HEK293 (cell line): ENCODE data around the gene NAALADL2.

Experiments used
- ATF2 ChIP-seq: fragments of 450-650 bp; formaldehyde crosslinking; IDR thresholded peaks from 2 replicates; pipeline ENCODE4 v1.5.1; 2016; ENCODE audit warnings: missing biosample characterization, missing genetic modification characterization, low read depth
- REPIN1 ChIP-seq: fragments of 450-650 bp; formaldehyde crosslinking; IDR thresholded peaks from 2 replicates; pipeline ENCODE4 v1.5.1; 2017; ENCODE audit warnings: missing biosample characterization, missing genetic modification characterization, low read depth
- TCF7L2 ChIP-seq: IDR thresholded peaks from 2 replicates; pipeline ENCODE4 v1.6.1; 2011; ENCODE audit warnings: low read depth, mild to moderate bottlenecking, inconsistent platforms, low read length, moderate library complexity, borderline replicate concordance
- ZBTB48 ChIP-seq: fragments of 450-650 bp; formaldehyde crosslinking; IDR thresholded peaks from 2 replicates; pipeline ENCODE4 v1.5.1; 2016; ENCODE audit warnings: missing biosample characterization, missing genetic modification characterization
- ZNF138 ChIP-seq: fragments of 450-650 bp; formaldehyde crosslinking; IDR thresholded peaks from 2 replicates; pipeline ENCODE4 v1.5.1; 2016; ENCODE audit warnings: missing biosample characterization, missing genetic modification characterization, borderline replicate concordance
- ZNF248 ChIP-seq: fragments of 450-650 bp; formaldehyde crosslinking; IDR thresholded peaks from 2 replicates; pipeline ENCODE4 v1.5.1; 2017; ENCODE audit warnings: missing biosample characterization, missing genetic modification characterization
- ZNF423 ChIP-seq: fragments of 450-650 bp; formaldehyde crosslinking; IDR thresholded peaks from 2 replicates; pipeline ENCODE4 v1.5.1; 2016; ENCODE audit warnings: missing biosample characterization, missing genetic modification characterization
- TF ChIP-seq, protein P1 (sequence below): fragments of 450-650 bp; formaldehyde crosslinking; IDR thresholded peaks from 2 replicates; pipeline ENCODE4 v1.5.1; 2016; ENCODE audit warnings: missing biosample characterization, missing genetic modification characterization
- TF ChIP-seq, protein P2 (sequence below): fragments of 450-650 bp; formaldehyde crosslinking; IDR thresholded peaks from 2 replicates; pipeline ENCODE4 v1.5.1; 2016; ENCODE audit warnings: missing biosample characterization, missing genetic modification characterization
- TF ChIP-seq, protein P3 (sequence below): fragments of 450-650 bp; formaldehyde crosslinking; IDR thresholded peaks from 2 replicates; pipeline ENCODE4 v1.5.1; 2016; ENCODE audit warnings: missing biosample characterization, missing genetic modification characterization
- TF ChIP-seq, protein P4 (sequence below): fragments of 450-650 bp; formaldehyde crosslinking; IDR thresholded peaks from 2 replicates; pipeline ENCODE4 v1.5.1; 2016; ENCODE audit warnings: missing biosample characterization, missing genetic modification characterization

DNA sequence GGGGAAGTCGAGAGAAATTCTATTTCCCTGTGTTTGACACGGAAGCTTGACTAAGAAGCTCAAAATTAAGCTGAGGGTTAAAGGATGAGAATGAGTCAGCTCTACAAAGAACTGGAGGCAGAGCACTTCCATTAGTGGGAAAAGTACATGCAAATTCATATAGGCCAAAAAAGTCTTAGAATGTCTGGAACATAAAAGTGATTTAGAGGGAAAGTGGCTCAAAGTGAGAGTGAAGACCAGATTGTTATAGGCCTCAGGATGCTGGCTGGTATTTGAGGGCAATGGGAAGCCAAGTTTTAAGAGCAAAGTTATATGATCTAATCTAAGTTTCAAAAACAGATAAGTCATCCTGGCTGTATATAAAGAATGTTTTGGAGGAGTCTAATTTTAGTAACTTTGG, 857.3 kb downstream of the NAALADL2 start:
- TF ChIP-seq ZNF248 (tag by site-specific recombination) = no peak
- TF ChIP-seq, protein P1, sequence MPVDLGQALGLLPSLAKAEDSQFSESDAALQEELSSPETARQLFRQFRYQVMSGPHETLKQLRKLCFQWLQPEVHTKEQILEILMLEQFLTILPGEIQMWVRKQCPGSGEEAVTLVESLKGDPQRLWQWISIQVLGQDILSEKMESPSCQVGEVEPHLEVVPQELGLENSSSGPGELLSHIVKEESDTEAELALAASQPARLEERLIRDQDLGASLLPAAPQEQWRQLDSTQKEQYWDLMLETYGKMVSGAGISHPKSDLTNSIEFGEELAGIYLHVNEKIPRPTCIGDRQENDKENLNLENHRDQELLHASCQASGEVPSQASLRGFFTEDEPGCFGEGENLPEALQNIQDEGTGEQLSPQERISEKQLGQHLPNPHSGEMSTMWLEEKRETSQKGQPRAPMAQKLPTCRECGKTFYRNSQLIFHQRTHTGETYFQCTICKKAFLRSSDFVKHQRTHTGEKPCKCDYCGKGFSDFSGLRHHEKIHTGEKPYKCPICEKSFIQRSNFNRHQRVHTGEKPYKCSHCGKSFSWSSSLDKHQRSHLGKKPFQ = no peak
- TF ChIP-seq ZNF138 (tag by site-specific recombination) = no peak
- TF ChIP-seq, protein P2, sequence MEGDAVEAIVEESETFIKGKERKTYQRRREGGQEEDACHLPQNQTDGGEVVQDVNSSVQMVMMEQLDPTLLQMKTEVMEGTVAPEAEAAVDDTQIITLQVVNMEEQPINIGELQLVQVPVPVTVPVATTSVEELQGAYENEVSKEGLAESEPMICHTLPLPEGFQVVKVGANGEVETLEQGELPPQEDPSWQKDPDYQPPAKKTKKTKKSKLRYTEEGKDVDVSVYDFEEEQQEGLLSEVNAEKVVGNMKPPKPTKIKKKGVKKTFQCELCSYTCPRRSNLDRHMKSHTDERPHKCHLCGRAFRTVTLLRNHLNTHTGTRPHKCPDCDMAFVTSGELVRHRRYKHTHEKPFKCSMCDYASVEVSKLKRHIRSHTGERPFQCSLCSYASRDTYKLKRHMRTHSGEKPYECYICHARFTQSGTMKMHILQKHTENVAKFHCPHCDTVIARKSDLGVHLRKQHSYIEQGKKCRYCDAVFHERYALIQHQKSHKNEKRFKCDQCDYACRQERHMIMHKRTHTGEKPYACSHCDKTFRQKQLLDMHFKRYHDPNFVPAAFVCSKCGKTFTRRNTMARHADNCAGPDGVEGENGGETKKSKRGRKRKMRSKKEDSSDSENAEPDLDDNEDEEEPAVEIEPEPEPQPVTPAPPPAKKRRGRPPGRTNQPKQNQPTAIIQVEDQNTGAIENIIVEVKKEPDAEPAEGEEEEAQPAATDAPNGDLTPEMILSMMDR = no peak
- no peak for TF ChIP-seq ZBTB48 (tag by site-specific recombination)
- TF ChIP-seq, protein P3, sequence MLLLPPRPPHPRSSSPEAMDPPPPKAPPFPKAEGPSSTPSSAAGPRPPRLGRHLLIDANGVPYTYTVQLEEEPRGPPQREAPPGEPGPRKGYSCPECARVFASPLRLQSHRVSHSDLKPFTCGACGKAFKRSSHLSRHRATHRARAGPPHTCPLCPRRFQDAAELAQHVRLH (tag by site-specific recombination) = no peak
- TF ChIP-seq, protein P4, sequence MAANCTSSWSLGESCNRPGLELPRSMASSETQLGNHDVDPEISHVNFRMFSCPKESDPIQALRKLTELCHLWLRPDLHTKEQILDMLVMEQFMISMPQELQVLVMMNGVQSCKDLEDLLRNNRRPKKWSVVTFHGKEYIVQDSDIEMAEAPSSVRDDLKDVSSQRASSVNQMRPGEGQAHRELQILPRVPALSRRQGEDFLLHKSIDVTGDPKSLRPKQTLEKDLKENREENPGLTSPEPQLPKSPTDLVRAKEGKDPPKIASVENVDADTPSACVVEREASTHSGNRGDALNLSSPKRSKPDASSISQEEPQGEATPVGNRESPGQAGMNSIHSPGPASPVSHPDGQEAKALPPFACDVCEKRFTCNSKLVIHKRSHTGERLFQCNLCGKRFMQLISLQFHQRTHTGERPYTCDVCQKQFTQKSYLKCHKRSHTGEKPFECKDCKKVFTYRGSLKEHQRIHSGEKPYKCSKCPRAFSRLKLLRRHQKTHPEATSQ = no peak
- no peak for TF ChIP-seq ATF2 (tag by site-specific recombination)
- no peak for TF ChIP-seq ZNF423 (tag by site-specific recombination)
- TF ChIP-seq TCF7L2 = no peak
- TF ChIP-seq REPIN1 = no peak
